LHCN-M2 (cell line): ENCODE measurements around the gene GRAMD1B. TPM values are rescaled to one million over a fixed set of nuclear protein-coding genes. Genes with fewer than 3 reads are reported as not detected.

Experiments
- DNase-seq: peaks from one replicate; pipeline ENCODE4 v3.0.0-alpha.2; 2012; ENCODE audit warnings: low read depth
- total RNA-seq: library from RNA; depleted of rRNA; stranded (reverse); fragments of >200 nt; gene quantifications from 2 replicates; pipeline ENCODE4 v1.2.3, GENCODE V29; 2014

Gene GRAMD1B
- total RNA-seq, 1 experiment from 2014 or later: 4.2 TPM

GRCh38 chr11:123474994-123475393 lies 44.9 kb downstream of the GRAMD1B start:
- peak; percentile 52 for DNase-seq

GRCh38 chr11:123475469-123475868 lies 45.4 kb downstream of the GRAMD1B start:
- DNase-seq: peak; percentile 77

GRCh38 chr11:123477205-123477907 lies 47.3 kb downstream of the GRAMD1B start:
- no peak for DNase-seq

- DNase-seq: peak; percentile 78
These were observed 48.4 kb downstream of the GRAMD1B start for GRCh38 chr11:123478352-123478987.

- no peak for DNase-seq
These were observed 49.2 kb downstream of the GRAMD1B start for GRCh38 chr11:123479048-123479837.

- no peak for DNase-seq
These were observed 50.3 kb downstream of the GRAMD1B start for GRCh38 chr11:123480290-123480815.

- DNase-seq: no peak
These were observed 50.8 kb downstream of the GRAMD1B start for GRCh38 chr11:123480882-123481281.

GRCh38 chr11:123481640-123482039 lies 51.6 kb downstream of the GRAMD1B start:
- no peak for DNase-seq

GRCh38 chr11:123482218-123482617 lies 52.1 kb downstream of the GRAMD1B start:
- DNase-seq: no peak

- no peak for DNase-seq
These were observed 53.0 kb downstream of the GRAMD1B start for GRCh38 chr11:123483058-123483457.

GRCh38 chr11:123483466-123483865 lies 53.4 kb downstream of the GRAMD1B start:
- no peak for DNase-seq

- DNase-seq: no peak
These were observed 54.4 kb downstream of the GRAMD1B start for GRCh38 chr11:123484448-123484847.

- DNase-seq: no peak
These were observed 57.2 kb downstream of the GRAMD1B start for GRCh38 chr11:123487157-123487744.

- DNase-seq: no peak
These were observed 60.5 kb downstream of the GRAMD1B start for GRCh38 chr11:123490527-123490926.

GRCh38 chr11:123491241-123491640 lies 61.2 kb downstream of the GRAMD1B start:
- no peak for DNase-seq

GRCh38 chr11:123493349-123494063 lies 63.4 kb downstream of the GRAMD1B start:
- peak; percentile 9 for DNase-seq

- peak; percentile 23 for DNase-seq
These were observed 64.4 kb downstream of the GRAMD1B start for GRCh38 chr11:123494195-123495050.

GRCh38 chr11:123504401-123504800 lies 74.3 kb downstream of the GRAMD1B start:
- no peak for DNase-seq

GRCh38 chr11:123505546-123506299 lies 75.7 kb downstream of the GRAMD1B start:
- DNase-seq: no peak
